GM13976 (cell line): ENCODE results near the gene ZBTB25.

Experiments used
- DNase-seq: peaks from one replicate; pipeline ENCODE4 v3.0.0; 2012; ENCODE audit warnings: low spot score
- in situ Hi-C: fragments of 300-500 bp; cut with MboI; formaldehyde crosslinking; loops from one replicate; pipeline ENCODE4 v1.12.0; 2022; ENCODE audit warnings: low sequenced_read_pairs, mixed read lengths, inconsistent platforms; ENCODE audit not compliant: unreplicated experiment
- TF ChIP-seq, protein P1 (sequence below): IDR thresholded peaks from 2 replicates; pipeline ENCODE4 v1.5.1; 2012; ENCODE audit warnings: borderline replicate concordance, mild to moderate bottlenecking; ENCODE audit not compliant: insufficient read depth; ENCODE audit errors: extremely low read depth, missing control alignments, control extremely low read depth

ZBTB25 gene

DNA sequence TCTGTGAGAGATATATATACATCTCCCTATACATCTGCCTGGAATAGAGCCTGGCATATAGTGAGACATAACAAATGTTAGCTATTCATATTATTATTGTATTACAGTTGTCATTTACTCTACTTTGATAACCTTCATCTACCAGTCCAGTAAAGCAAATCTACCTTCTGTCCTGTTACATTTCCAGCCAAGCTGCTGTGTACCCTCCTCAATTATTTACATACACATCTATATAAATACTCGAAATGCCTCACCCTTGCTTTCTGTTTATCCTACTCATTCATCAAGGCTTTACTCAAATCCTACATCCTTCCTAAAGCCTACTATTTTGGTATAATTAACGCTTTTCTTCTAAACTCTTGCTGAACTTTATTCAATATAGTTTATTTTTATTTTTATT, 9.6 kb upstream of the ZBTB25 start:
- no peak for DNase-seq
- TF ChIP-seq, protein P1, sequence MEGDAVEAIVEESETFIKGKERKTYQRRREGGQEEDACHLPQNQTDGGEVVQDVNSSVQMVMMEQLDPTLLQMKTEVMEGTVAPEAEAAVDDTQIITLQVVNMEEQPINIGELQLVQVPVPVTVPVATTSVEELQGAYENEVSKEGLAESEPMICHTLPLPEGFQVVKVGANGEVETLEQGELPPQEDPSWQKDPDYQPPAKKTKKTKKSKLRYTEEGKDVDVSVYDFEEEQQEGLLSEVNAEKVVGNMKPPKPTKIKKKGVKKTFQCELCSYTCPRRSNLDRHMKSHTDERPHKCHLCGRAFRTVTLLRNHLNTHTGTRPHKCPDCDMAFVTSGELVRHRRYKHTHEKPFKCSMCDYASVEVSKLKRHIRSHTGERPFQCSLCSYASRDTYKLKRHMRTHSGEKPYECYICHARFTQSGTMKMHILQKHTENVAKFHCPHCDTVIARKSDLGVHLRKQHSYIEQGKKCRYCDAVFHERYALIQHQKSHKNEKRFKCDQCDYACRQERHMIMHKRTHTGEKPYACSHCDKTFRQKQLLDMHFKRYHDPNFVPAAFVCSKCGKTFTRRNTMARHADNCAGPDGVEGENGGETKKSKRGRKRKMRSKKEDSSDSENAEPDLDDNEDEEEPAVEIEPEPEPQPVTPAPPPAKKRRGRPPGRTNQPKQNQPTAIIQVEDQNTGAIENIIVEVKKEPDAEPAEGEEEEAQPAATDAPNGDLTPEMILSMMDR = no peak
- in situ Hi-C loops = no loop called here

DNA sequence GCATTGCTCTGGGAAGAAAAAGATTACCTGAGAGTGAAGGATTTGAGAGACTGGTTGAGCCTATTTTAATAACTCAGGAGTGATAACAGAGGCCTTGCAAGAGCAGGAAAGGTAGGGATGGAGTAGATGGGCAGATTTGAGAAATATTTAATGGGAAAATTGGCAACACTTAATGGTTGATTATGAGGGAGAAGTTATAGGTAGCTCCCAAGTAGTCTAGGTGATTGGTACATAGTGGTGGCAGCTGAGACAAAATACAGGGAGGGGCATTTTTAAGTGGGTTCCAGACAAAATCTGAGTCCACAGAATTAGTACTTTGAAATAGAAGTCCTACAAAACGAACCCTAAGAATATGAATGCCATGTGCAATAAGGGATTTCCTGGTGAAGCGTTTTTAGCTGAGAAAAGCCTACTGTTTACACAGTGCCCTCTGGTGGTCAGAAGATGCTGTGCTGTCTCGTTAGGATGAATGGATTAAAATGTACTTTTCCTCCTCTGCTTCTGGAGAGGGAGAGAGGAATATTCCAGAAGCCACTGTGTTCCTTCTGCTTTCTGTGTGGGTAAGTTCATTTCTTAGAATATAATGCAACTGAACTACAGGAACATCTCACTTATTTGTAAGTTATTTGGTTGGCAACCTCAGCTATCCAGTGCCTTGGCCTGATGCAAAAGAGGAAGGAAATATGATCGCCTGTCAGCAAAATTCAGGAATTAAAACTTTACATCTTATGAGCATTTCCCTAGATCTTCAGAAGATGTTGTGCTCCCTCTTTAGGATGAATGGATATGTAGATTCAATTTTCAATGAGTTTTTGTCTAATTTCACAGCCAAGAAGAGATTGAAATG, 7.4 kb upstream of the ZBTB25 start:
- peak; percentile 46 for DNase-seq
- in situ Hi-C loops = no loop called here
- TF ChIP-seq, protein P1 = peak; percentile 92

DNA sequence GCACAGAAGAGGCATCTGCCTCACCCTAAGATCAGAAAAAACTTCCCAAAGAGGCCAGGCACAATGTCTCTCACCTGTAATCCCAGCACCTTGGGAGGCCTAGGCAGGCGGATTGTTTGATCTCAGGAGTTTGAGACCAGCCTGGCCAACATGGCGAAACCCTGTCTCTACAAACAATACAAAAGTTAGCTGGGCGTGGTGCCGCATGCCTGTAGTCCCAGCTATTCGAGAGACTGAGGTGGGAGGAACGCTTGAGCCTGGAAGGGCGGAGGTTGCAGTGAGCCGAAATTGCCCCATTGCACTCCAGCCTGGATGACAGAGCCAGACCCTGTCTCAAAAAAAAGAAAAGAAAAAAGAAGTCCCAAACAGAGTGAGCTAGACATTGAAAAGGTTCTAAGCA, 5.4 kb upstream of the ZBTB25 start:
- in situ Hi-C loops = no loop called here
- no peak for DNase-seq
- TF ChIP-seq, protein P1 = no peak

DNA sequence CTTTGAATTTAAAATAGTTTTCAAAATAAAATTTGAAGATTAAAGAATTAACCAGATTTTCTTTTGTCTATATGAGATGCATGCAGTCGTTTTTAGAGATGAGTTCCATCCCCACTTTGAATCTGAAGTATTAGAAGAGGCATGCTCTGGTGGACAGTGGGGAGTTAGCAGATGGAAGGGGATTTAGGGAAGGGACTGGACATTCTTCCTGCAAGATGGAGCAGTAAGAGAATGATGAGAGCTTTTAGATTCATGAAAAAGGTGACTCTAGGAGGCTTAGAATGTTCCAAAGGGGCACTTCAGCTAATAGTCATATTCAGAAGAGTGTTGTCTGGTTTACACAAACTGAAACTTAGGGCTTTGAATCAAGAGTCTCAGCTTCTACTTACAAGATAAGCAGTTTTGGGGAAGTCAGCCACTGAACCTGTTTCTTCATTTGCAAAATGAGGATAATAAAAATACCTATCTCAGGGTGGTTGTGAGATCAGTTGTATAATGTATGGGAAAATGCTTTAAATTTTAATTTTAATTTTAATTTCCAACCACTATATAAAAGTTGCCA, 4.7 kb upstream of the ZBTB25 start:
- in situ Hi-C loops = no loop called here
- TF ChIP-seq, protein P1 = no peak

DNA sequence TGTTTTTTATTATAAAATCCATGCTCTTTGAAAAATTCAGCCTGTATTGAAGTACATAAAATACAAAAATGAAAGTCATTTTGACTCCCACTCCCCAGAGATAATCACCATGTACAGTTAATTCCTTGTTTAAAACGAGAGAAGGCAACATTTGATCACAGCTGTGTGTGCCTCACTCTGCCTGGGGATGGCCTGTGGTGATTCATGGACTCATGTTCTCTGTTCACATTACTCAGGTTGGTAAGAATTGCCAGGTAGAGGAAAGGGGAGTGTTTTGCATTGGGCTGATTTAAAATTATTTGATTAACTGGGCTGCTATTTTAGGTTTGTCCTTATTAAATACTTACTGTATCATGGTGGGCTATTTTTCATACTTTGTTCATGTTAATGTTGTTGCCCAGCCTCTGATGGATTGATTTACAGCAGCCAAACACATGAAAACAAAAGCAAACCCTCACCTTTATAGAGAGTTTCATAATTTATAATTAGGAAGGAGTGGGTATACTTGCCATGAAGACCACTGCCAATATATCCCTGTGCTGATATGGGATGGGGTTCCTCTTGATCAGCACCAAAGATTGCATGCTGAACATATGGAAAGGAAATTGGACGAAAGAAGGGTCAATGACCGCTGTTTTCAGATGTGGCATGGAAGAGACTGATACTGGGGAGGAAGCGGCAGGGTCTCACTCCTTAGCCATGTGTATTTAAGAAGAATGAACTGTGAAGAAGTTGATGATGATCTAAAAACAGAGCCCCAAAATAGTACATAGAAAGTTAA, 3.9 kb upstream of the ZBTB25 start:
- TF ChIP-seq, protein P1 = no peak
- no peak for DNase-seq
- in situ Hi-C loops = no loop called here

More for the DNA sequence above, 4.7 kb upstream of the ZBTB25 start:
- DNase-seq = peak; percentile 62

DNA sequence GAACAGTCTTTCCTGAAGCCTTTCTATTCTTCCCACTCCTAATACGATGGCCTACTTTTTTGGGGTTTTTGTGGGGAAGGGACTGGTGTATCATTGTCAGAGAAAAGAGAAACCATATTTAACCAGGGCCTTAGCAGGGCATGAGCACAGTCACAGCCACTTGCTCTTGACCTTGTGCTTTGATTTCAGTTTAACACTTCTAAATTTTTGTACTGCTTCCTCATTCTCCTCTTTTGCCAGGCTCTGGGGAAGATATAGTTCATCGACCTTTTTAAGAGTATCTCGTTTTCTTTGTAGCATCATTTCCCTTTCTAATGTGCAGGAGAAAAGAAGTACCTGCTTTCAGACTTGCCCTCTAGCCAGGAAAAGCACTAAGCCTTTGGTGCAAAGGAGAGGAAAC, 3.1 kb upstream of the ZBTB25 start:
- TF ChIP-seq, protein P1 = no peak
- DNase-seq = no peak

More for the DNA sequence above, 3.1 kb upstream of the ZBTB25 start:
- in situ Hi-C loops = no loop called here
